B cell (primary cell): ENCODE measurements around the gene PARP15. TPM values are rescaled to one million over a fixed set of nuclear protein-coding genes. Genes with fewer than 3 reads are reported as not detected.

Source experiments
- ATAC-seq: fragments of 200-7000 bp; cut with Tn5 transposase; one replicate; pipeline ENCODE4 v1.10.0; 2021; ENCODE audit warnings: low read depth, mild to moderate bottlenecking, moderate number of reproducible peaks, moderate library complexity
- CTCF ChIA-PET: fragments of 350-600 bp; sonication (Branson Sonifier 250); formaldehyde crosslinking; loops from one replicate; lab custom pipeline; 2021; ENCODE audit warnings: antibody characterized with exemption, inconsistent platforms; lab: Charles Lee
- POLR2A ChIA-PET: fragments of 350-600 bp; sonication (Branson Sonifier 250); formaldehyde crosslinking; loops from one replicate; lab custom pipeline; 2021; ENCODE audit warnings: antibody characterized with exemption; lab: Charles Lee
- DNase-seq: peaks from one replicate; pipeline ENCODE4 v3.0.0; 2013
- H2AFZ ChIP-seq: 2 replicates; pipeline ENCODE4 v1.6.1; 2012; ENCODE audit warnings: mild to moderate bottlenecking, low read depth, low read length; ENCODE audit not compliant: insufficient read depth, poor library complexity, severe bottlenecking
- H3K27ac ChIP-seq, 2 donors: 1 replicate in 1 of 2; 2 replicates in 1 of 2; pipeline ENCODE4 v1.5.1; 2012 to 2013; ENCODE audit warnings: low read length in 2 of 2, mild to moderate bottlenecking in 2 of 2, moderate library complexity in 1 of 2
- H3K27me3 ChIP-seq, 4 experiments: fragments of 200-600 bp in 1 of 4; sonication (generic) in 1 of 4; replicated peaks in 1 of 4; 1 replicate in 2 of 4; 2 replicates in 2 of 4; pipeline versions ENCODE4 v1.6.1 to v1.7.0; 2013 to 2016; ENCODE audit warnings: low read length in 3 of 4, mild to moderate bottlenecking in 2 of 4, mixed read lengths in 1 of 4, moderate library complexity in 1 of 4; ENCODE audit not compliant: insufficient read depth in 4 of 4, control insufficient read depth in 3 of 4; ENCODE audit errors: control extremely low read depth in 1 of 4
- H3K36me3 ChIP-seq, 2 experiments: replicated peaks in 1 of 2; 1 replicate in 1 of 2; 2 replicates in 1 of 2; pipeline versions ENCODE4 v1.6.1 to v1.7.1; 2013; ENCODE audit warnings: low read length in 1 of 2; ENCODE audit not compliant: insufficient read depth in 2 of 2, control insufficient read depth in 1 of 2; ENCODE audit errors: control extremely low read depth in 1 of 2, extremely low read depth in 1 of 2
- H3K4me1 ChIP-seq, 2 donors: fragments of 200-600 bp in 1 of 2; sonication (generic) in 1 of 2; 1 replicate in 1 of 2; 2 replicates in 1 of 2; pipeline versions ENCODE4 v1.5.1 to v1.6.1; 2013 to 2017; ENCODE audit warnings: low read length in 2 of 2; ENCODE audit not compliant: control insufficient read depth in 2 of 2, insufficient read depth in 2 of 2
- H3K4me2 ChIP-seq: replicated peaks from 2 replicates; pipeline ENCODE3; 2012; ENCODE audit warnings: mild to moderate bottlenecking, low read depth, low read length; ENCODE audit not compliant: poor library complexity, severe bottlenecking
- H3K4me3 ChIP-seq, 5 experiments: fragments of 200-600 bp in 1 of 5; sonication (generic) in 1 of 5; 1 replicate in 3 of 5; 2 replicates in 2 of 5; pipeline versions ENCODE4 v1.5.1 to v1.7.0; 2011 to 2016; ENCODE audit warnings: low read length in 4 of 5, mild to moderate bottlenecking in 4 of 5, low read depth in 2 of 5, control low read depth in 1 of 5, moderate library complexity in 1 of 5; ENCODE audit not compliant: insufficient read depth in 1 of 5; ENCODE audit errors: control extremely low read depth in 1 of 5, extremely low read depth in 1 of 5
- H3K79me2 ChIP-seq: fragments of 200-600 bp; sonication (generic); one replicate; pipeline ENCODE4 v1.6.0; 2016; ENCODE audit warnings: low read length; ENCODE audit not compliant: control insufficient read depth, insufficient read depth
- H3K9ac ChIP-seq: fragments of 200-600 bp; sonication (generic); 2 replicates; pipeline ENCODE4 v1.6.1; 2017; ENCODE audit warnings: mild to moderate bottlenecking, low read length, moderate library complexity
- H3K9me3 ChIP-seq, 3 donors: one replicate each; pipeline versions ENCODE4 v1.6.1 to v1.7.1; 2013; ENCODE audit warnings: low read length in 2 of 3; ENCODE audit not compliant: control insufficient read depth in 2 of 3, insufficient read depth in 1 of 3; ENCODE audit errors: control extremely low read depth in 1 of 3
- H4K20me1 ChIP-seq: 2 replicates; pipeline ENCODE4 v1.6.0; 2012; ENCODE audit warnings: mild to moderate bottlenecking, low read length; ENCODE audit not compliant: insufficient read depth, control insufficient read depth, poor library complexity, severe bottlenecking
- H3K27ac Mint-ChIP-seq: one replicate; pipeline ENCODE4 v1.8.0; 2021; ENCODE audit warnings: mixed read lengths
- H3K27me3 Mint-ChIP-seq: one replicate; pipeline ENCODE4 v1.8.0; 2021; ENCODE audit warnings: mixed read lengths
- H3K4me1 Mint-ChIP-seq: one replicate; pipeline ENCODE4 v1.8.0; 2021; ENCODE audit warnings: mixed read lengths
- H3K4me3 Mint-ChIP-seq: one replicate; pipeline ENCODE4 v1.8.0; 2021; ENCODE audit warnings: mixed read lengths
- H3K9me3 Mint-ChIP-seq: one replicate; pipeline ENCODE4 v1.8.0; 2022; ENCODE audit warnings: mixed read lengths; ENCODE audit not compliant: insufficient read depth
- EZH2 ChIP-seq: IDR thresholded peaks from 2 replicates; pipeline ENCODE4 v1.6.1; 2012; ENCODE audit warnings: borderline replicate concordance, low read depth, mild to moderate bottlenecking, moderate library complexity, low read length; ENCODE audit not compliant: insufficient read depth, poor library complexity, severe bottlenecking
- WGBS: methylation state at CpG from one replicate; pipeline ENCODE4 v1.1.5; 2013; ENCODE audit warnings: missing lambda C conversion rate; ENCODE audit not compliant: insufficient coverage; 5-methylcytosine and 5-hydroxymethylcytosine counted together
- intact Hi-C: fragments of 100-400 bp; cut with micrococcal nuclease; formaldehyde crosslinking; loops from one replicate; pipeline ENCODE4 v1.10.0; 2022
- polyA plus RNA-seq: library from polyadenylated mRNA; depleted of rRNA; stranded (reverse); fragments of >200 nt; gene quantifications from 2 replicates; pipeline ENCODE4 v1.2.3, GENCODE V29; 2012
- total RNA-seq, 2 donors: library from RNA; stranded (reverse); fragments of 120-200 nt in 1 of 2; gene quantifications; 1 replicate in 1 of 2; 2 replicates in 1 of 2; pipeline versions ENCODE4 v1.2.3 to v1.2.4, GENCODE V29; 2013 to 2022
- TF ChIP-seq, protein P1 (sequence below): fragments of 200-600 bp; IDR thresholded peaks from one replicate; pipeline ENCODE4 v1.8.0; 2022; ENCODE audit warnings: antibody characterized with exemption, mild to moderate bottlenecking

Gene PARP15
- total and polyA plus RNA-seq, 2 donors (not counting 1 experiment from before 2014, with no cell fraction given) = 172 to 307 TPM

DNA sequence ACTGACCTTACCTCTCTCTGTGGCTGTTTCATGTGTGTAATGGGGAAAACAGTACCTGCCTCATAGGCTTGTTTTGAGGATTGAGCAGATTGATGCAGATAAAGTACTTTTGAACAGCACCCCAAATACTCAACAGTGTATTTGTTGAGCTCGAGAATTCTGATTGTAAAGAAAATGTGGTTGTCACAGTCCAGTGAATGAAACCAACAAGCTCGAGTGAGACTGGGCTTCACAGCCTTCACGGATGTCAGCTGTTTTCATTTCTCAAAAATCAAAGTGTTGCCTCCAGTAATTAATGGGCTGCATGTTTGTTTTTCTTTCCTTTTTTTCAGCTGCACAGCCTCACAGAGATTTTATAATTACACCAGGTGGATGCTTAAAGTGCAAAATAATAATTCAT lies 43.7 kb downstream of the PARP15 start:
- TF ChIP-seq, protein P1, sequence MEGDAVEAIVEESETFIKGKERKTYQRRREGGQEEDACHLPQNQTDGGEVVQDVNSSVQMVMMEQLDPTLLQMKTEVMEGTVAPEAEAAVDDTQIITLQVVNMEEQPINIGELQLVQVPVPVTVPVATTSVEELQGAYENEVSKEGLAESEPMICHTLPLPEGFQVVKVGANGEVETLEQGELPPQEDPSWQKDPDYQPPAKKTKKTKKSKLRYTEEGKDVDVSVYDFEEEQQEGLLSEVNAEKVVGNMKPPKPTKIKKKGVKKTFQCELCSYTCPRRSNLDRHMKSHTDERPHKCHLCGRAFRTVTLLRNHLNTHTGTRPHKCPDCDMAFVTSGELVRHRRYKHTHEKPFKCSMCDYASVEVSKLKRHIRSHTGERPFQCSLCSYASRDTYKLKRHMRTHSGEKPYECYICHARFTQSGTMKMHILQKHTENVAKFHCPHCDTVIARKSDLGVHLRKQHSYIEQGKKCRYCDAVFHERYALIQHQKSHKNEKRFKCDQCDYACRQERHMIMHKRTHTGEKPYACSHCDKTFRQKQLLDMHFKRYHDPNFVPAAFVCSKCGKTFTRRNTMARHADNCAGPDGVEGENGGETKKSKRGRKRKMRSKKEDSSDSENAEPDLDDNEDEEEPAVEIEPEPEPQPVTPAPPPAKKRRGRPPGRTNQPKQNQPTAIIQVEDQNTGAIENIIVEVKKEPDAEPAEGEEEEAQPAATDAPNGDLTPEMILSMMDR = no peak
- no peak for TF ChIP-seq EZH2

GRCh38 chr3:122623031-122623829 lies 45.8 kb downstream of the PARP15 start:
- Mint-ChIP-seq H3K27ac (peak overlapping the region; percentile 92), H3K4me3 (no peak overlapping the region), H3K4me1 (peaks cover 63% of the 10 kb centered on the region), H3K27me3 (no peaks in the 10 kb centered on the region), H3K9me3 (no peaks in the 10 kb centered on the region)
- POLR2A ChIA-PET = no interaction called here
- Histone ChIP-seq H3K9ac (no peak overlapping the region), H4K20me1 (no peaks in the 10 kb centered on the region), H3K79me2 (peaks cover 22% of the 10 kb centered on the region), H3K4me2 (no peak overlapping the region), H3K9me3 (no peaks in the 10 kb centered on the region), H2AFZ (no peak overlapping the region), H3K27me3 (no peaks in the 10 kb centered on the region), H3K4me3 (no peak overlapping the region), H3K36me3 (peaks cover 5 to 72% of the 10 kb centered on the region in 2 experiments), H3K27ac (peak overlapping the region in 1 of 2 donors; percentile 77), H3K4me1 (peaks cover 28 to 48% of the 10 kb centered on the region in 2 donors)
- CTCF ChIA-PET = interaction anchor here (1.0 to 1.6 kb wide), 2 partner anchors 29 to 61 kb away, joined by 4 read pairs; no protein-coding TSS in a partner anchor
- TF ChIP-seq EZH2 = no peak
- TF ChIP-seq, protein P1 = no peak
- peak; percentile 29 for ATAC-seq
- DNase-seq = peak; percentile 22
- intact Hi-C loops = no loop called here
- 82% methylated on average over 7 of the region's 8 CpGs for WGBS

More for the DNA sequence above, 43.7 kb downstream of the PARP15 start:
- ChIA-PET POLR2A (interaction anchor here (0.6 to 1.6 kb wide), 5 partner anchors 42 to 128 kb away, joined by 3 to 4 read pairs (median 3); partner anchors contain the start of gene PARP14), CTCF (interaction anchor here (0.6 to 3.9 kb wide), 8 partner anchors 10 to 228 kb away, joined by 3 to 38 read pairs (median 3); partner anchors contain the start of gene PARP14)
- peaks cover 36 to 63% of the 10 kb centered on the region in 2 donors for H3K4me1 ChIP-seq
- H2AFZ ChIP-seq = no peak overlapping the region
- H3K36me3 ChIP-seq = peaks cover 1 to 68% of the 10 kb centered on the region in 2 experiments
- no peaks in the 10 kb centered on the region for H4K20me1 ChIP-seq
- peaks cover 10% of the 10 kb centered on the region for H3K79me2 ChIP-seq
- Mint-ChIP-seq H3K4me3 (peak overlapping the region; percentile 69), H3K27me3 (no peaks in the 10 kb centered on the region), H3K4me1 (peaks cover 67% of the 10 kb centered on the region), H3K27ac (peak overlapping the region; percentile 92), H3K9me3 (no peaks in the 10 kb centered on the region)
- no peak overlapping the region for H3K4me3 ChIP-seq
- no CpG with 5 or more reads among the region's 3 CpGs for WGBS
- no peaks in the 10 kb centered on the region for H3K9me3 ChIP-seq
- peak overlapping the region; percentile 52 to 77 for H3K27ac ChIP-seq
- ATAC-seq (peak; percentile 39), DNase-seq (peak; percentile 56)
- intact Hi-C loops = loop anchor here (2.0 kb wide), 1 partner anchor 58 kb away; no protein-coding TSS in a partner anchor
- H3K9ac ChIP-seq = peak overlapping the region; percentile 10
- H3K4me2 ChIP-seq = peak overlapping the region; percentile 51
- no peaks in the 10 kb centered on the region for H3K27me3 ChIP-seq
